ENCODE data around the gene FBXO40. TPM values are rescaled to one million over a fixed set of nuclear protein-coding genes. Genes with fewer than 3 reads are reported as not detected.

FBXO40 gene
- total RNA-seq, 3 donors from 2014 or later, result 0.10 TPM; not detected in 2

GRCh38 chr3:121648219-121648958 is 55.2 kb downstream of the FBXO40 start:
- no peak overlapping the region for H3K4me3 ChIP-seq
- H3K4me1 ChIP-seq (ENCODE audit: low read depth), result no peaks in the 10 kb centered on the region
- no peaks in the 10 kb centered on the region for H3K9me3 ChIP-seq
- TF ChIP-seq CTCF (IDR thresholded peaks at IDR 0.05), result no peak
- ATAC-seq (no peak), DNase-seq (no peak)
- intact Hi-C loops (cut with DNase I, micrococcal nuclease), result no loop called here
- H3K36me3 ChIP-seq (ENCODE audit: low read depth), result no peaks in the 10 kb centered on the region

GRCh38 chr3:121649645-121650044 is 56.5 kb downstream of the FBXO40 start:
- DNase-seq, result no peak
- no peak for ATAC-seq
- TF ChIP-seq CTCF (IDR thresholded peaks at IDR 0.05), result no peak
- no peaks in the 10 kb centered on the region for H3K9me3 ChIP-seq
- H3K36me3 ChIP-seq (ENCODE audit: low read depth), result no peaks in the 10 kb centered on the region
- no peaks in the 10 kb centered on the region for H3K4me1 ChIP-seq (ENCODE audit: low read depth)
- H3K4me3 ChIP-seq, result no peak overlapping the region
- intact Hi-C loops (cut with DNase I, micrococcal nuclease), result no loop called here

DNA sequence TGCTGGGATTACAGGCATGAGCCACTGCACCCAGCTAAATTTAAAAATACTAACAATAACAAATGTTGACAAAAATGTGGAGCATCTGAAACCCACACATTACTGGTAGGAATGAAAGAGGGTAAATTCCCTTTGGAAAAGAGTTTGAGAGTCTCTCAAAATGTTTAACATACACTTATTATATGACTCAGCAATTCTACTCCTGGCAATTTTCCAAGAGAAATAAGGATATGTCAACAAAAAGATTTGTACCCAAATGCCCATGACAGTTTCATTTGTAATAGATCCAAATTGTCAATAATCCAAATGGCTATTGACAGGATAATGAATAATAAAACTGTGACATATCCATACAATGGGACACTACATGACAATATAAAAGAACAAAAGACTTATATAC is 58.5 kb downstream of the FBXO40 start:
- Histone ChIP-seq H3K9me3 (no peaks in the 10 kb centered on the region), H3K4me3 (no peak overlapping the region), H3K36me3 (ENCODE audit: low read depth) (no peaks in the 10 kb centered on the region), H3K4me1 (ENCODE audit: low read depth) (no peaks in the 10 kb centered on the region)
- no peak for DNase-seq
- no peak for TF ChIP-seq CTCF (IDR thresholded peaks at IDR 0.05)
- intact Hi-C loops (cut with DNase I, micrococcal nuclease), result no loop called here
- no peak for ATAC-seq

GRCh38 chr3:121654493-121655385 is 61.6 kb downstream of the FBXO40 start:
- Histone ChIP-seq H3K4me1 (ENCODE audit: low read depth) (no peaks in the 10 kb centered on the region), H3K9me3 (no peaks in the 10 kb centered on the region), H3K36me3 (ENCODE audit: low read depth) (no peaks in the 10 kb centered on the region), H3K4me3 (no peak overlapping the region)
- ATAC-seq, result peak; percentile 47
- no peak for TF ChIP-seq CTCF (IDR thresholded peaks at IDR 0.05)
- intact Hi-C loops (cut with DNase I, micrococcal nuclease), result no loop called here
- DNase-seq, result no peak

GRCh38 chr3:121658716-121659435 is 65.7 kb downstream of the FBXO40 start:
- H3K9me3 ChIP-seq, result no peaks in the 10 kb centered on the region
- peaks cover 2% of the 10 kb centered on the region for H3K36me3 ChIP-seq (ENCODE audit: low read depth)
- DNase-seq, result no peak
- H3K4me3 ChIP-seq, result no peak overlapping the region
- no peak for TF ChIP-seq CTCF (IDR thresholded peaks at IDR 0.05)
- ATAC-seq, result no peak
- intact Hi-C loops (cut with DNase I, micrococcal nuclease), result no loop called here
- no peaks in the 10 kb centered on the region for H3K4me1 ChIP-seq (ENCODE audit: low read depth)

Data from mucosa of descending colon (tissue), 3 donors.